Osteoblast (primary cell): ENCODE data around the gene ACOD1. TPM values are rescaled to one million over a fixed set of nuclear protein-coding genes. Genes with fewer than 3 reads are reported as not detected.
"Not testable (repeated sequence)": the region's sequence is repeated elsewhere in the genome, so short reads cannot be mapped to it uniquely, and the experiment has no call there.

Source experiments
- DNase-seq: peaks from one replicate; pipeline ENCODE4 v3.0.0; 2011; ENCODE audit warnings: low spot score, mixed read lengths; ENCODE audit not compliant: insufficient read length; ENCODE audit errors: missing footprints
- H2AFZ ChIP-seq: 2 replicates; pipeline ENCODE4 v1.6.0; 2011; ENCODE audit warnings: mild to moderate bottlenecking, low read length
- H3K27ac ChIP-seq: 2 replicates; pipeline ENCODE4 v1.5.1; 2011; ENCODE audit warnings: mild to moderate bottlenecking, low read depth, low read length, moderate library complexity
- H3K27me3 ChIP-seq: 2 replicates; pipeline ENCODE4 v1.6.0; 2012; ENCODE audit warnings: mild to moderate bottlenecking, control low read depth, inconsistent platforms, low read length, moderate library complexity; ENCODE audit not compliant: insufficient read depth
- H3K36me3 ChIP-seq: 2 replicates; pipeline ENCODE4 v1.5.1; 2011; ENCODE audit warnings: mild to moderate bottlenecking, low read length, control low read depth, moderate library complexity; ENCODE audit not compliant: insufficient read depth
- H3K4me1 ChIP-seq: 2 replicates; pipeline ENCODE4 v1.5.1; 2011; ENCODE audit warnings: mild to moderate bottlenecking, low read length, control low read depth, moderate library complexity; ENCODE audit not compliant: insufficient read depth
- H3K4me2 ChIP-seq: 2 replicates; pipeline ENCODE4 v1.6.0; 2011; ENCODE audit warnings: mild to moderate bottlenecking, low read length; ENCODE audit not compliant: insufficient read depth
- H3K4me3 ChIP-seq: fragments of 200-600 bp; sonication (generic); 3 replicates; pipeline ENCODE4 v1.5.1; 2012; ENCODE audit warnings: mild to moderate bottlenecking, low read length, inconsistent platforms; ENCODE audit not compliant: insufficient read depth
- H3K79me2 ChIP-seq: 2 replicates; pipeline ENCODE4 v1.6.0; 2012; ENCODE audit warnings: mild to moderate bottlenecking, low read length, control low read depth, inconsistent platforms; ENCODE audit not compliant: insufficient read depth
- H3K9me3 ChIP-seq: 2 replicates; pipeline ENCODE4 v1.5.1; 2011; ENCODE audit warnings: low read depth, low read length, control low read depth
- H4K20me1 ChIP-seq: 2 replicates; pipeline ENCODE4 v1.6.0; 2012; ENCODE audit warnings: mild to moderate bottlenecking, low read length, control low read depth; ENCODE audit not compliant: insufficient read depth
- CTCF ChIP-seq: IDR thresholded peaks from 2 replicates; pipeline ENCODE4 v1.5.1; 2011; ENCODE audit warnings: mild to moderate bottlenecking, low read depth, low read length, moderate library complexity; ENCODE audit errors: extremely low read depth
- total RNA-seq: library from RNA; depleted of rRNA; stranded (reverse); fragments of >200 nt; gene quantifications from 2 replicates; pipeline ENCODE4 v1.2.3, GENCODE V29; 2012

Gene ACOD1
- total RNA-seq, 1 donor, result not detected

- Histone ChIP-seq H3K36me3 (no peaks in the 10 kb centered on the region), H3K27ac (no peak overlapping the region), H3K4me3 (no peak overlapping the region), H3K4me2 (no peak overlapping the region), H3K9me3 (no peaks in the 10 kb centered on the region), H3K4me1 (peaks cover 2% of the 10 kb centered on the region), H3K79me2 (no peaks in the 10 kb centered on the region), H3K27me3 (no peaks in the 10 kb centered on the region), H4K20me1 (no peaks in the 10 kb centered on the region), H2AFZ (no peak overlapping the region)
- TF ChIP-seq CTCF, result no peak
- no peak for DNase-seq
Measured at GRCh38 chr13:76912476-76912875, 35.8 kb upstream of the ACOD1 start.

- peaks cover 5% of the 10 kb centered on the region for H3K4me1 ChIP-seq
- no peak overlapping the region for H3K4me2 ChIP-seq
- no peaks in the 10 kb centered on the region for H4K20me1 ChIP-seq
- no peak overlapping the region for H2AFZ ChIP-seq
- no peak overlapping the region for H3K27ac ChIP-seq
- TF ChIP-seq CTCF, result no peak
- no peak overlapping the region for H3K4me3 ChIP-seq
- no peaks in the 10 kb centered on the region for H3K36me3 ChIP-seq
- H3K9me3 ChIP-seq, result no peaks in the 10 kb centered on the region
- H3K27me3 ChIP-seq, result no peaks in the 10 kb centered on the region
- H3K79me2 ChIP-seq, result no peaks in the 10 kb centered on the region
- no peak for DNase-seq
Measured at GRCh38 chr13:76913898-76914297, 34.4 kb upstream of the ACOD1 start.

- no peak for DNase-seq
- Histone ChIP-seq H3K79me2 (no peaks in the 10 kb centered on the region), H3K9me3 (no peaks in the 10 kb centered on the region), H3K4me2 (no peak overlapping the region), H4K20me1 (no peaks in the 10 kb centered on the region), H3K27me3 (no peaks in the 10 kb centered on the region), H3K27ac (no peak overlapping the region), H3K4me1 (peaks cover 5% of the 10 kb centered on the region), H3K36me3 (no peaks in the 10 kb centered on the region), H2AFZ (no peak overlapping the region), H3K4me3 (no peak overlapping the region)
- no peak for TF ChIP-seq CTCF
Measured at GRCh38 chr13:76917095-76917494, 31.2 kb upstream of the ACOD1 start.

GRCh38 chr13:76917755-76918481 lies 30.4 kb upstream of the ACOD1 start:
- H3K4me3 ChIP-seq, H3K27me3 ChIP-seq, H4K20me1 ChIP-seq, DNase-seq, H3K4me1 ChIP-seq, H3K27ac ChIP-seq, H3K79me2 ChIP-seq, H3K9me3 ChIP-seq, H3K4me2 ChIP-seq, H3K36me3 ChIP-seq: not testable (repeated sequence)
- peak overlapping the region; percentile 23 for H2AFZ ChIP-seq
